Measurements from ENCODE around the gene HSD11B1L.

HSD11B1L gene

DNA sequence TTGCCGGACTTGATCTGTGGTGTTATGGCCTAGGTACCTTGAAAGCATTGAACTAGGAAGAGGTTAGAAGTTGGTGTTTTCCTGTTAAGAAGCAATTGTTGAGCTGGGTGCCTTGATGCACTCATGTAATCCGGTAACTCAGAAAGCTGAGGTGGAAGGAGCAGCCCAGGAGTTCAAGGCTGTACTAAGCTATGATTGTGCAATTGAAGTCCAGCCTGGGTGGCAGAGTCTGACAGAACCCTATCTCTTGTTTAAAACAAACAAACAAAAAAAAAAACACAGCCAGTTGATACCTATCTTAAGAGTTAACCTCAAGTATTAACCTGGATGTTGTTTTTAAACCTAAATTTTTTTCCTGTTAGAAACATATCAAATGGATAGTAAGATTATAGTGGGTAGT, 38.6 kb upstream of the HSD11B1L start:
- TF ChIP-seq, protein P1, sequence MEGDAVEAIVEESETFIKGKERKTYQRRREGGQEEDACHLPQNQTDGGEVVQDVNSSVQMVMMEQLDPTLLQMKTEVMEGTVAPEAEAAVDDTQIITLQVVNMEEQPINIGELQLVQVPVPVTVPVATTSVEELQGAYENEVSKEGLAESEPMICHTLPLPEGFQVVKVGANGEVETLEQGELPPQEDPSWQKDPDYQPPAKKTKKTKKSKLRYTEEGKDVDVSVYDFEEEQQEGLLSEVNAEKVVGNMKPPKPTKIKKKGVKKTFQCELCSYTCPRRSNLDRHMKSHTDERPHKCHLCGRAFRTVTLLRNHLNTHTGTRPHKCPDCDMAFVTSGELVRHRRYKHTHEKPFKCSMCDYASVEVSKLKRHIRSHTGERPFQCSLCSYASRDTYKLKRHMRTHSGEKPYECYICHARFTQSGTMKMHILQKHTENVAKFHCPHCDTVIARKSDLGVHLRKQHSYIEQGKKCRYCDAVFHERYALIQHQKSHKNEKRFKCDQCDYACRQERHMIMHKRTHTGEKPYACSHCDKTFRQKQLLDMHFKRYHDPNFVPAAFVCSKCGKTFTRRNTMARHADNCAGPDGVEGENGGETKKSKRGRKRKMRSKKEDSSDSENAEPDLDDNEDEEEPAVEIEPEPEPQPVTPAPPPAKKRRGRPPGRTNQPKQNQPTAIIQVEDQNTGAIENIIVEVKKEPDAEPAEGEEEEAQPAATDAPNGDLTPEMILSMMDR (conservative IDR thresholded peaks at IDR 0.05), result no peak
- no peak overlapping the region for H3K27ac ChIP-seq

DNA sequence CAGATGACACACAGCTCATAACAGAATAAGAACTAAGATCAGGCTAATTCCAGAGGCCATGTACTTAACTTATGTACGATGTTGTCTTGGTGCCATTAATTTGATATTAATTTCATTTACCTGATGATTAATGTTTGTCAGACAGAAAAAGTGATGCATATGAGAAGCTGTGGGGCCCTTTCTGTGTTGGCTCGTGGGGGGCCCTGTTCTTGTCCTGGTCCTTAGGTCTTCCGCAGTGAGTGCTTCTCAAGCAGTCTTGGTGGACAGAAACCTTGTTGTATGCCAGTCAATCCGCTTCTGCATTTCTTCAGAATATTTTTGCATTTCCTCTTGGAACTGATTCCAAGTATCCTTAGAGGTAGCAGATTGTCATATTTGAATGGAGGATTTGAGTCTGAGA, 37.8 kb upstream of the HSD11B1L start:
- no peak overlapping the region for H3K27ac ChIP-seq
- TF ChIP-seq, protein P1 (conservative IDR thresholded peaks at IDR 0.05), result no peak

DNA sequence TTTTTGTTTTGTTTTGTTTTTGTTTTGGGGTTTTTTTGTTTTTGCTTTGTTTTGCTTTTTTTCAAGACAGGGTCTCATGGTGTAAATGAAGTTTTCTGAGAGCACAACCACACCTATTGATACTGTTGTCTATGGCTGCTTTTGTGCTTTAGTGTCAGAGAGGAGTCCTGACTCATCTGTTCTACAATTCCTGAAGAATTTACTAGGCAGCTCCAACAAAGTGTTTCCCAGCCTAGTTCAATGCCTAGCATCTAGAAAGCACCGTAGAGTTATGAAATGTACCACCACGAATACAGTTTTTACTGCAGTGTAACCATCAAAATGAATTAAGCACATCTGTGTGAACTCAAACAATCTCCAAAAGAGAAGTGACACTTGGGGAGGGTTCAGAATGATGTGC, 36.8 kb upstream of the HSD11B1L start:
- H3K27ac ChIP-seq, result no peak overlapping the region
- TF ChIP-seq, protein P1 (conservative IDR thresholded peaks at IDR 0.05), result no peak

DNA sequence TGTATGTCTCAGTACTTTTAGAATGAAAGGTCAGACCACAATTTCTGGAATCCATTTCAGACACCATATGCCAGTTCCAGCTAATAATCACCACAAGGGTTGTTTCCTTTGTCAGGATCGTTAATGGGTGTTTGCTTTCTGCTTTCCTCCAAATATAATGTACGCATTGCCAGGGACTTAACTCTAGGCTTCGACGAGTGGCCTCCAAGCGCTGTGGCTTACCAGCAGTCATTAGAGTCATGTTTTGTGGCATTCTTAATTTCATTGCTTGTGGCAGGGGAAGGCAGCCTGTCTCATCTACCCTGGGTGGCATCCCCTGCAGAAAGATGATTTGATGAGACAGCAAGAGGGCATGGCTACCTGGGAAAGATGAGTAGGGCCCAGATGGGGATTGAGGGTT, 35.4 kb upstream of the HSD11B1L start:
- H3K27ac ChIP-seq, result no peak overlapping the region
- TF ChIP-seq, protein P1 (conservative IDR thresholded peaks at IDR 0.05), result no peak

DNA sequence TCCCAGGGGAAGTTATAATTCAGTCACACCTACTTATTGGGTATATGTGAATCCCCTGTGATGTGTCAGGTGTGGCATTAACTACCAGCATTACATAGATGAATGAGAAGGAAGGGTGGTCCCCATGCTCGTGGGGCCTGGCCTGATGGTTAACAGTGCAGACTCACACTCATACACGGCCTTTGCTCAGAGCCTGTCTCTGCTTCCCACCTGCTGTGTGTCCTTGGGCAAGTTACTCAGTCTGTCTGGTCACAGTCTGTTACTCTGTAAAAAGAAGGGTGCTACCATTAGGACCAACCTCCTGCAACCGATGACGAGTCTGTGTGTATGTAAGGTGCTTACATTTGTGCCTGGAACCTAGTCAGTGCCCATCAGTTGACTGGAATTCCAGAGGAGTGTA, 34.1 kb upstream of the HSD11B1L start:
- no peak overlapping the region for H3K27ac ChIP-seq
- TF ChIP-seq, protein P1 (conservative IDR thresholded peaks at IDR 0.05), result no peak

DNA sequence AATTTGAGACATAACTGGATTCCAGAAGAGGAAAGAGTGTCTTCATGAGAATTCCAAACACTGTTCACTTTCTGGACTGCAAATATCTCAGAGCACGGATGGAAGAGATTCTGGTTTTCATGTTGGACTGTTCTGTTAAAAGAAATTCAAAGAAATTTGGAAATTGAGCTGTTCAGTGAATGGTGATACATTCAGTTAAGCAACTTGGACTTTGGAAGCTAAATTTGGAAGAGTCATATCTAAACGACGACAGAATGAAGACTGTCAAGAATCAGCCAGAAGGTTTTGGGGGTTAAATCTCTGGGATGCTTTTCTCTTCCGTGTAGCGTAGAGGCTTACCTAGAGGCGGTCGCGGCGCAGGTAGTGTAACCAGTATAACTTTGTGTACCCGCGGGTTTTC, 32.4 kb upstream of the HSD11B1L start:
- TF ChIP-seq, protein P1 (conservative IDR thresholded peaks at IDR 0.05), result no peak

DNA sequence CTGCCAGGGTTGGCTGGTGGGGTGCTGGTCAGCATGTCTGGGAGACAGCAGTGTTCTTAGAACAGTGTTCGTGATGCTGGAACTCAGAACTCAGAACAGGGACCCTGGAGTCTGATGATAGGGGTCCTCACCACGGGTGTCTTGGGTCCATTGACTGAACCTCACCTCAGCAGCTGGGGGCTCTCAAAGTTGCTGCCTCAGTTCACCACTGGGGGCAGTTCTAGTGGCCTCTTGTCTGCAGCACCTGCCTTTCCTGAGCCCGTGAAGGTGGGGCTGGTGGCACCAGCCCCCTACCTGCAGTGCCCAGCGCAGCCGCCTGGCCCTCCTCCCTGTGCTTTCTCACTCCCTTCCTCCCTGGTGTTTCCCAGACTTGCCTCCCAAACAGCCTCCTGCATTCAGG, 29.5 kb upstream of the HSD11B1L start:
- no peak overlapping the region for H3K27ac ChIP-seq
- TF ChIP-seq, protein P1 (conservative IDR thresholded peaks at IDR 0.05), result no peak

More for the DNA sequence above, 32.4 kb upstream of the HSD11B1L start:
- no peak overlapping the region for H3K27ac ChIP-seq

DNA sequence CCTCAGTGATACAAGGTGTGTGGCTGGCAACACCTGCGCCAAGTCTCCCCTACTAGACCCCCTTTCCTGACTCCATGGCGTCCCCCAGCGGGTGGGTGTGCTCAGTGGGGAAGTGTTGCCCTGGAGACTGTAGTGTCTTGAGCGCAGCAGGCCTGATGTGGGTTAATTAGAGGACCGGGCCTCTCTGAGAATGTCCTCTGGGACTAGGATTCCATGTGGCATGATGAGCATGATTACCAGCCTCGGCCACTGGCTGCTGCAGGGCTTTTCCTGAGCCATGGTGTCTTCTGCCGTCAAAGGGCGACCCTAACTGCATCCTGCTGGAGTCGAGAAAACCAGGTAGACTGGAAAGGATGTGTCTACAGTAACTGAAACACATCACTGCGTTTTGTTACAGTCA, 28.6 kb upstream of the HSD11B1L start:
- TF ChIP-seq, protein P1 (conservative IDR thresholded peaks at IDR 0.05), result no peak
- no peak overlapping the region for H3K27ac ChIP-seq

All from VCaP (cell line).